Endodermal cell (in vitro differentiated cells): ENCODE measurements around the gene RMC1. TPM values are rescaled to one million over a fixed set of nuclear protein-coding genes. Genes with fewer than 3 reads are reported as not detected.

Source experiments
- DNase-seq: peaks from one replicate; pipeline ENCODE4 v3.0.0-alpha.2; 2017
- H3K27ac ChIP-seq: 2 replicates; pipeline ENCODE4 v1.5.1; 2013; ENCODE audit warnings: mild to moderate bottlenecking, low read depth, low read length, moderate library complexity
- H3K27me3 ChIP-seq: 2 replicates; pipeline ENCODE4 v1.6.1; 2013; ENCODE audit warnings: mild to moderate bottlenecking, low read length, moderate library complexity; ENCODE audit not compliant: insufficient read depth, control insufficient read depth, poor library complexity, severe bottlenecking
- H3K36me3 ChIP-seq: 2 replicates; pipeline ENCODE4 v1.7.0; 2013; ENCODE audit warnings: mild to moderate bottlenecking, low read length, moderate library complexity; ENCODE audit not compliant: control insufficient read depth, insufficient read depth
- H3K4me1 ChIP-seq: one replicate; pipeline ENCODE4 v1.7.0; 2013; ENCODE audit warnings: low read length; ENCODE audit not compliant: control insufficient read depth, insufficient read depth
- H3K4me3 ChIP-seq: 2 replicates; pipeline ENCODE4 v1.5.1; 2013; ENCODE audit warnings: mild to moderate bottlenecking, low read length, moderate library complexity
- H3K9ac ChIP-seq: 2 replicates; pipeline ENCODE4 v1.6.1; 2013; ENCODE audit warnings: mild to moderate bottlenecking, low read length, moderate library complexity; ENCODE audit not compliant: poor library complexity, severe bottlenecking; ENCODE audit errors: extremely low read depth
- H3K9me3 ChIP-seq: 2 replicates; pipeline ENCODE4 v1.6.1; 2013; ENCODE audit warnings: mild to moderate bottlenecking, low read length, moderate library complexity; ENCODE audit not compliant: control insufficient read depth
- H3K27ac Mint-ChIP-seq: 2 replicates; pipeline ENCODE4 v1.8.0; 2020; ENCODE audit warnings: mixed read lengths
- H3K27me3 Mint-ChIP-seq: 2 replicates; pipeline ENCODE4 v1.8.0; 2021; ENCODE audit warnings: mild to moderate bottlenecking, mixed read lengths; ENCODE audit not compliant: insufficient read depth
- H3K36me3 Mint-ChIP-seq: 2 replicates; pipeline ENCODE4 v1.8.0; 2020; ENCODE audit warnings: low read depth, mixed read lengths
- H3K4me1 Mint-ChIP-seq: 2 replicates; pipeline ENCODE4 v1.8.0; 2020; ENCODE audit warnings: mixed read lengths
- H3K4me3 Mint-ChIP-seq: 2 replicates; pipeline ENCODE4 v1.8.0; 2020; ENCODE audit warnings: mild to moderate bottlenecking, moderate library complexity, mixed read lengths
- H3K9me3 Mint-ChIP-seq: 2 replicates; pipeline ENCODE4 v1.8.0; 2020; ENCODE audit warnings: mild to moderate bottlenecking, mixed read lengths
- CTCF ChIP-seq: fragments of 200-600 bp; sonication (generic); conservative IDR thresholded peaks from 2 replicates; pipeline ENCODE4 v1.5.0; 2021; ENCODE audit warnings: antibody characterized with exemption, mild to moderate bottlenecking
- WGBS, 2 experiments: methylation state at CpG; one replicate each; pipeline versions ENCODE4 v1.1.5 to v1.1.7; 2013; ENCODE audit warnings: missing lambda C conversion rate in 2 of 2, mixed read lengths in 1 of 2; ENCODE audit not compliant: insufficient coverage in 1 of 2, insufficient read length in 1 of 2; 5-methylcytosine and 5-hydroxymethylcytosine counted together
- total RNA-seq, 2 donors: library from RNA; stranded (reverse); fragmentation: NEBNext Ultra II Directional in 1 of 2; extraction: Animal tissue kit (Norgen Biotek cat#: 25700) in 1 of 2; gene quantifications; 2 replicates in 1 of 2; 3 replicates in 1 of 2; pipeline ENCODE4 v1.2.1, GENCODE V29; 2021

RMC1 gene
- total RNA-seq, 2 donors from 2014 or later: 18.3 to 19.1 TPM

- peaks cover 3% of the 10 kb centered on the region for H3K4me1 Mint-ChIP-seq
- H3K9me3 Mint-ChIP-seq: no peaks in the 10 kb centered on the region
- Histone ChIP-seq H3K4me1 (no peaks in the 10 kb centered on the region), H3K27ac (no peak overlapping the region), H3K9me3 (no peaks in the 10 kb centered on the region), H3K9ac (no peak overlapping the region), H3K27me3 (no peaks in the 10 kb centered on the region), H3K4me3 (no peak overlapping the region), H3K36me3 (peaks cover 78% of the 10 kb centered on the region)
- DNase-seq: no peak
- WGBS, 2 experiments: 90 to 96% methylated on average over 2 of the region's 3 CpGs
- TF ChIP-seq CTCF: no peak
- H3K4me3 Mint-ChIP-seq: no peak overlapping the region
- H3K36me3 Mint-ChIP-seq: peaks cover 67% of the 10 kb centered on the region
- no peak overlapping the region for H3K27ac Mint-ChIP-seq
- H3K27me3 Mint-ChIP-seq: no peaks in the 10 kb centered on the region
These were observed 64.4 kb downstream of the RMC1 start for GRCh38 chr18:23567671-23568070.

- H3K27me3 Mint-ChIP-seq: no peaks in the 10 kb centered on the region
- peaks cover 66% of the 10 kb centered on the region for H3K36me3 Mint-ChIP-seq
- 95 to 98% methylated on average over 6 to 7 of the region's 7 CpGs for WGBS, 2 experiments
- no peak overlapping the region for H3K27ac Mint-ChIP-seq
- no peak for DNase-seq
- Histone ChIP-seq H3K9me3 (no peaks in the 10 kb centered on the region), H3K27ac (no peak overlapping the region), H3K4me1 (no peaks in the 10 kb centered on the region), H3K4me3 (no peak overlapping the region), H3K9ac (no peak overlapping the region), H3K36me3 (peaks cover 87% of the 10 kb centered on the region), H3K27me3 (no peaks in the 10 kb centered on the region)
- H3K4me1 Mint-ChIP-seq: peaks cover 2% of the 10 kb centered on the region
- TF ChIP-seq CTCF: no peak
- no peak overlapping the region for H3K4me3 Mint-ChIP-seq
- H3K9me3 Mint-ChIP-seq: no peaks in the 10 kb centered on the region
These were observed 65.2 kb downstream of the RMC1 start for GRCh38 chr18:23568281-23569138.

GRCh38 chr18:23569299-23570063 is 66.2 kb downstream of the RMC1 start:
- TF ChIP-seq CTCF: no peak
- Histone ChIP-seq H3K36me3 (peaks cover 83% of the 10 kb centered on the region), H3K27me3 (no peaks in the 10 kb centered on the region), H3K27ac (no peak overlapping the region), H3K9ac (no peak overlapping the region), H3K4me3 (no peak overlapping the region), H3K4me1 (no peaks in the 10 kb centered on the region), H3K9me3 (no peaks in the 10 kb centered on the region)
- peaks cover 58% of the 10 kb centered on the region for H3K36me3 Mint-ChIP-seq
- peaks cover 10% of the 10 kb centered on the region for H3K4me1 Mint-ChIP-seq
- no peak overlapping the region for H3K27ac Mint-ChIP-seq
- 97 to 100% methylated on average over 3 to 4 of the region's 5 CpGs for WGBS, 2 experiments
- no peaks in the 10 kb centered on the region for H3K9me3 Mint-ChIP-seq
- H3K27me3 Mint-ChIP-seq: no peaks in the 10 kb centered on the region
- no peak overlapping the region for H3K4me3 Mint-ChIP-seq
- DNase-seq: no peak
